ENCODE measurements around the gene FCN2. TPM values are rescaled to one million over a fixed set of nuclear protein-coding genes. Genes with fewer than 3 reads are reported as not detected.

Gene FCN2
- total and polyA plus RNA-seq, 9 of the 15 experiments (the other 6 are each of a cell fraction or from before 2014, with no cell fraction given): not detected

DNA sequence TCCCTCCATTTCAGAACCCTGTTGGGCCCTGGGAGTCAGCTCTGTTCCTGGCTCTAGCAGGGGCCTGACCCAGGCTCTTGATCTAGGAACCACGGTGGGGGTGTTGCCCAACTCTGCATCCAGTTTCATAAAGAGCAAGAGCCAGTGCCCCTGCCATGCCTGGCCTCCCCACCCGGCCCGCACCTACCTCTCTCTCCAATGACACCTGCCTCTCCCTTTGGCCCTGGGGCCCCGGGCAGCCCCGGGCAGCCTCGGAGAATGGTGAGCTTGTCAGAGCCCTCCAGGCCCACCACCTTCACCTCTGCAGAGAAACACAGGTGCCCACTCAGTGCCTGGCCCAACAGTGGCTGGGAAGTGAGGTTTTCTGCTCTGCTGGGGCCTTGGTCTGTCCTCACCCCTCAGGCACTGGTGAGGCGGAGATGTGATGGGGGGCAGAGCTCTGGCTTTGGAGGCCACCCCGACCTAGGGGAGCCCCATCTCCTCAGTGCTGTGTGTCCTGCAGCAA lies 35.6 kb downstream of the FCN2 start:
- Histone ChIP-seq H3K9me1 (ENCODE audit: control insufficient read depth, insufficient read depth, low read length) (no peaks in the 10 kb centered on the region), H3K36me3 (ENCODE audit: control insufficient read depth, insufficient read depth, low read length) (no peaks in the 10 kb centered on the region), H3K27ac (ENCODE audit: extremely low read depth, low read depth, low read length) (no peak overlapping the region), H3K4me2 (ENCODE audit: insufficient read depth, low read length) (no peak overlapping the region), H2AFZ (ENCODE audit: low read depth, low read length) (no peak overlapping the region), H3K9ac (ENCODE audit: insufficient read depth in 1 of 2, low read depth in 2 of 2, low read length in 2 of 2) (no peak overlapping the region), H4K20me1 (replicated peaks; ENCODE audit: control insufficient read depth, insufficient read depth, low read length) (no peaks in the 10 kb centered on the region; the same call in none of the 2 replicates), H3K9me3 (replicated peaks; ENCODE audit: control insufficient read depth, insufficient read depth, low read depth, low read length) (no peaks in the 10 kb centered on the region), H3K4me1 (replicated peaks in 1 of 2; ENCODE audit: control insufficient read depth in 2 of 2, insufficient read depth in 2 of 2, low read length in 2 of 2) (no peaks in the 10 kb centered on the region), H3K27me3 (ENCODE audit: control insufficient read depth in 2 of 2, insufficient read depth in 2 of 2, low read length in 2 of 2) (peaks cover 2 to 34% of the 10 kb centered on the region in 2 experiments; a peak in 4 of 5 replicates), H3K4me3 (no peak overlapping the region), H3K79me2 (ENCODE audit: control insufficient read depth, insufficient read depth, low read length) (no peaks in the 10 kb centered on the region)
- in situ Hi-C loops (cut with MboI) (no loop called here), intact Hi-C loops (cut with micrococcal nuclease) (no loop called here)
- 0% methylated on average over 8 of the region's 8 CpGs for WGBS (ENCODE audit: insufficient coverage, low coverage, missing lambda C conversion rate)
- no peak for ATAC-seq
- CTCF ChIA-PET (ENCODE audit: low intra/inter-chr PET ratio): no interaction called here
- TF ChIP-seq, protein P1, sequence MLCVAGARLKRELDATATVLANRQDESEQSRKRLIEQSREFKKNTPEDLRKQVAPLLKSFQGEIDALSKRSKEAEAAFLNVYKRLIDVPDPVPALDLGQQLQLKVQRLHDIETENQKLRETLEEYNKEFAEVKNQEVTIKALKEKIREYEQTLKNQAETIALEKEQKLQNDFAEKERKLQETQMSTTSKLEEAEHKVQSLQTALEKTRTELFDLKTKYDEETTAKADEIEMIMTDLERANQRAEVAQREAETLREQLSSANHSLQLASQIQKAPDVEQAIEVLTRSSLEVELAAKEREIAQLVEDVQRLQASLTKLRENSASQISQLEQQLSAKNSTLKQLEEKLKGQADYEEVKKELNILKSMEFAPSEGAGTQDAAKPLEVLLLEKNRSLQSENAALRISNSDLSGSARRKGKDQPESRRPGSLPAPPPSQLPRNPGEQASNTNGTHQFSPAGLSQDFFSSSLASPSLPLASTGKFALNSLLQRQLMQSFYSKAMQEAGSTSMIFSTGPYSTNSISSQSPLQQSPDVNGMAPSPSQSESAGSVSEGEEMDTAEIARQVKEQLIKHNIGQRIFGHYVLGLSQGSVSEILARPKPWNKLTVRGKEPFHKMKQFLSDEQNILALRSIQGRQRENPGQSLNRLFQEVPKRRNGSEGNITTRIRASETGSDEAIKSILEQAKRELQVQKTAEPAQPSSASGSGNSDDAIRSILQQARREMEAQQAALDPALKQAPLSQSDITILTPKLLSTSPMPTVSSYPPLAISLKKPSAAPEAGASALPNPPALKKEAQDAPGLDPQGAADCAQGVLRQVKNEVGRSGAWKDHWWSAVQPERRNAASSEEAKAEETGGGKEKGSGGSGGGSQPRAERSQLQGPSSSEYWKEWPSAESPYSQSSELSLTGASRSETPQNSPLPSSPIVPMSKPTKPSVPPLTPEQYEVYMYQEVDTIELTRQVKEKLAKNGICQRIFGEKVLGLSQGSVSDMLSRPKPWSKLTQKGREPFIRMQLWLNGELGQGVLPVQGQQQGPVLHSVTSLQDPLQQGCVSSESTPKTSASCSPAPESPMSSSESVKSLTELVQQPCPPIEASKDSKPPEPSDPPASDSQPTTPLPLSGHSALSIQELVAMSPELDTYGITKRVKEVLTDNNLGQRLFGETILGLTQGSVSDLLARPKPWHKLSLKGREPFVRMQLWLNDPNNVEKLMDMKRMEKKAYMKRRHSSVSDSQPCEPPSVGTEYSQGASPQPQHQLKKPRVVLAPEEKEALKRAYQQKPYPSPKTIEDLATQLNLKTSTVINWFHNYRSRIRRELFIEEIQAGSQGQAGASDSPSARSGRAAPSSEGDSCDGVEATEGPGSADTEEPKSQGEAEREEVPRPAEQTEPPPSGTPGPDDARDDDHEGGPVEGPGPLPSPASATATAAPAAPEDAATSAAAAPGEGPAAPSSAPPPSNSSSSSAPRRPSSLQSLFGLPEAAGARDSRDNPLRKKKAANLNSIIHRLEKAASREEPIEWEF (CRISPR knock-in tag; IDR thresholded peaks at IDR 0.05): no peak
- TF ChIP-seq, protein P2, sequence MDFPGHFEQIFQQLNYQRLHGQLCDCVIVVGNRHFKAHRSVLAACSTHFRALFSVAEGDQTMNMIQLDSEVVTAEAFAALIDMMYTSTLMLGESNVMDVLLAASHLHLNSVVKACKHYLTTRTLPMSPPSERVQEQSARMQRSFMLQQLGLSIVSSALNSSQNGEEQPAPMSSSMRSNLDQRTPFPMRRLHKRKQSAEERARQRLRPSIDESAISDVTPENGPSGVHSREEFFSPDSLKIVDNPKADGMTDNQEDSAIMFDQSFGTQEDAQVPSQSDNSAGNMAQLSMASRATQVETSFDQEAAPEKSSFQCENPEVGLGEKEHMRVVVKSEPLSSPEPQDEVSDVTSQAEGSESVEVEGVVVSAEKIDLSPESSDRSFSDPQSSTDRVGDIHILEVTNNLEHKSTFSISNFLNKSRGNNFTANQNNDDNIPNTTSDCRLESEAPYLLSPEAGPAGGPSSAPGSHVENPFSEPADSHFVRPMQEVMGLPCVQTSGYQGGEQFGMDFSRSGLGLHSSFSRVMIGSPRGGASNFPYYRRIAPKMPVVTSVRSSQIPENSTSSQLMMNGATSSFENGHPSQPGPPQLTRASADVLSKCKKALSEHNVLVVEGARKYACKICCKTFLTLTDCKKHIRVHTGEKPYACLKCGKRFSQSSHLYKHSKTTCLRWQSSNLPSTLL (IDR thresholded peaks at IDR 0.05): no peak
- TF ChIP-seq NR4A1 (CRISPR knock-in tag; IDR thresholded peaks at IDR 0.05) (no peak), NR4A1 (tag; IDR thresholded peaks at IDR 0.05) (no peak)
- no peak for FAIRE-seq
- no peak for DNase-seq (ENCODE audit: extremely low read depth in 1 of 4, low spot score in 3 of 4)
- POLR2A ChIA-PET: interaction anchor here (0.6 kb wide), 2 partner anchors 68 to 71 kb away, joined by 3 read pairs; no protein-coding TSS in a partner anchor
- BruUV-seq (replicated peaks): no TSS peak

Data from K562 (cell line).